Measurements from ENCODE around the gene CALY.

CALY gene

GRCh38 chr10:133341983-133342382 is 5.3 kb upstream of the CALY start:
- Histone ChIP-seq H3K4me1 (ENCODE audit: control insufficient read depth, insufficient read depth, low read length) (no peaks in the 10 kb centered on the region), H3K9me3 (ENCODE audit: control insufficient read depth, insufficient read depth, low read depth, low read length) (no peaks in the 10 kb centered on the region), H3K27ac (ENCODE audit: extremely low read depth, low read depth, low read length) (no peak overlapping the region), H3K36me3 (ENCODE audit: control insufficient read depth in 2 of 2, insufficient read depth in 1 of 2, low read length in 2 of 2) (no peaks in the 10 kb centered on the region), H3K4me3 (ENCODE audit: low read depth, low read length) (no peak overlapping the region)
- TF ChIP-seq KLF9 (tag by site-specific recombination; IDR thresholded peaks at IDR 0.05; ENCODE audit: low read depth) = no peak
- TF ChIP-seq ZNF335 (tag by site-specific recombination; conservative IDR thresholded peaks at IDR 0.05) = no peak
- TF ChIP-seq ZNF629 (tag by site-specific recombination; IDR thresholded peaks at IDR 0.05) = no peak
- no peak for TF ChIP-seq ZNF623 (tag by site-specific recombination; IDR thresholded peaks at IDR 0.05)
- no peak for TF ChIP-seq ZNF677 (tag by site-specific recombination; IDR thresholded peaks at IDR 0.05)
- no peak for TF ChIP-seq ZIC2 (tag by site-specific recombination; IDR thresholded peaks at IDR 0.05)
- no peak for TF ChIP-seq ZBTB7A (tag by site-specific recombination; IDR thresholded peaks at IDR 0.05; ENCODE audit: low read depth)
- TF ChIP-seq ZNF146 (tag by site-specific recombination; IDR thresholded peaks at IDR 0.05) = no peak
- POLR2A ChIA-PET = no interaction called here
- CTCF ChIA-PET = interaction anchor here (0.7 to 1.3 kb wide), 2 partner anchors 13 to 96 kb away, joined by 3 to 5 read pairs; no protein-coding TSS in a partner anchor

- CTCF ChIA-PET = interaction anchor here (0.6 kb wide), 1 partner anchor 11 kb away, joined by 3 read pairs; no protein-coding TSS in a partner anchor
- POLR2A ChIA-PET = no interaction called here
- Histone ChIP-seq H3K36me3 (ENCODE audit: control insufficient read depth in 2 of 2, insufficient read depth in 1 of 2, low read length in 2 of 2) (no peaks in the 10 kb centered on the region), H3K4me3 (ENCODE audit: low read depth, low read length) (no peak overlapping the region), H3K9me3 (ENCODE audit: control insufficient read depth, insufficient read depth, low read depth, low read length) (no peaks in the 10 kb centered on the region), H3K27ac (ENCODE audit: extremely low read depth, low read depth, low read length) (no peak overlapping the region), H3K4me1 (ENCODE audit: control insufficient read depth, insufficient read depth, low read length) (peaks cover 2% of the 10 kb centered on the region; the same call in 1 of the 2 replicates)
- TF ChIP-seq ZEB2 (tag by site-specific recombination; IDR thresholded peaks at IDR 0.05) (peak; percentile 98), ZNF776 (tag by site-specific recombination; IDR thresholded peaks at IDR 0.05; ENCODE audit: borderline replicate concordance) (no peak), ZNF248 (tag by site-specific recombination; IDR thresholded peaks at IDR 0.05) (no peak), ZFHX2 (tag by site-specific recombination; conservative IDR thresholded peaks at IDR 0.05) (peak; percentile 21; the same call in 1 of the 2 replicates), ZNF792 (tag by site-specific recombination; IDR thresholded peaks at IDR 0.05) (no peak), PATZ1 (tag by site-specific recombination; IDR thresholded peaks at IDR 0.05) (no peak), KLF1 (tag by site-specific recombination; IDR thresholded peaks at IDR 0.05) (no peak), HIC1 (tag by site-specific recombination; IDR thresholded peaks at IDR 0.05) (no peak), ZFP3 (tag by site-specific recombination; IDR thresholded peaks at IDR 0.05; ENCODE audit: low read depth) (no peak), ZBTB1 (tag by site-specific recombination; IDR thresholded peaks at IDR 0.05) (no peak), ZFP41 (tag by site-specific recombination; IDR thresholded peaks at IDR 0.05; ENCODE audit: borderline replicate concordance) (no peak), ZNF354C (tag by site-specific recombination; IDR thresholded peaks at IDR 0.05; ENCODE audit: borderline replicate concordance, low read depth) (no peak)
These were observed 3.1 kb upstream of the CALY start for GRCh38 chr10:133339708-133340380.
